Peyer's patch (tissue), 4 donors: ENCODE measurements around the gene JMJD4. TPM values are rescaled to one million over a fixed set of nuclear protein-coding genes. Genes with fewer than 3 reads are reported as not detected.

Experiments
- DNase-seq, 3 donors: peaks; one replicate each; pipeline ENCODE4 v3.0.0-alpha.2; 2017 to 2019
- H3K27ac ChIP-seq, 4 donors: fragments of 200-600 bp; sonication (generic); one replicate each; pipeline ENCODE4 v1.5.1; 2016 to 2019
- H3K27me3 ChIP-seq, 2 donors: fragments of 200-600 bp; sonication (generic); one replicate each; pipeline ENCODE4 v1.5.1; 2019
- H3K36me3 ChIP-seq, 3 donors: fragments of 200-600 bp; sonication (generic); one replicate each; pipeline ENCODE4 v1.5.1; 2016 to 2019
- H3K4me1 ChIP-seq, 4 donors: fragments of 200-600 bp; sonication (generic); one replicate each; pipeline ENCODE4 v1.5.1; 2016 to 2019
- H3K4me3 ChIP-seq, 4 donors: fragments of 200-600 bp; sonication (generic); 1 replicate in 3 of 4; 2 replicates in 1 of 4; pipeline ENCODE4 v1.5.1; 2016 to 2019; ENCODE audit warnings: mild to moderate bottlenecking in 1 of 4
- H3K9me3 ChIP-seq, 4 donors: fragments of 200-600 bp; sonication (generic); one replicate each; pipeline ENCODE4 v1.5.1; 2016 to 2019; ENCODE audit warnings: mild to moderate bottlenecking in 1 of 4
- POLR2A ChIP-seq, 2 donors: fragments of 450-650 bp; IDR thresholded peaks; one replicate each; pipeline ENCODE4 v1.5.1; 2017; ENCODE audit warnings: antibody characterized with exemption in 2 of 2, mild to moderate bottlenecking in 2 of 2, moderate library complexity in 2 of 2
- total RNA-seq, 4 donors: library from RNA; depleted of rRNA; stranded (reverse); fragments of >200 nt; gene quantifications; one replicate each; pipeline ENCODE4 v1.1.0, GENCODE V29; 2016
- TF ChIP-seq, protein P1 (sequence below), 6 experiments: fragments of 450-650 bp in 4 of 6; fragments of 200-600 bp in 2 of 6; sonication (generic) in 1 of 6; IDR thresholded peaks; one replicate each; pipeline ENCODE4 v1.5.1; 2017 to 2019; ENCODE audit warnings: antibody characterized with exemption in 6 of 6, mild to moderate bottlenecking in 3 of 6, moderate library complexity in 1 of 6

Gene JMJD4
- total RNA-seq, 4 donors from 2014 or later, result 14.9 to 28.4 (median 20.7) TPM

DNA sequence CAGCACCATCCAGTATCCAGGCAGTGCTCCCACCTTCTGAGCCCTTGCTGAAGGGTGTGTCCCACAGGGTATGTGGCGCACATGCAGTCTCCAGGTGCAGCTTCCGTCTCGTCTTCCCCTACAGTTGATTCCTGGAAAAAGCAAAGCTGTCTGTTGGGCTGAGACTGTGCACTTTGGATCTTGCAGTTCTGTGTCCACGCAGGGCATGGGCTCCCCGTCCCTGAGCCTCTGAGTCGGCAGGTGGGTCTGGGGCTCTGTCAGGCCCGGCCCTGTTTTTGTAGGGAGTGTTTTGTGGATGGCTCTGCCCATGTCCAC is 33.0 kb upstream of the JMJD4 start:
- H3K27ac ChIP-seq, result peak overlapping the region in 1 of 4 donors; percentile 30
- no peaks in the 10 kb centered on the region for H3K9me3 ChIP-seq
- H3K4me1 ChIP-seq, result peaks cover 0 to 12% (median 7%) of the 10 kb centered on the region in 4 donors
- DNase-seq, result peak in 1 of 3 donors; percentile 38
- no peaks in the 10 kb centered on the region for H3K27me3 ChIP-seq
- no peak overlapping the region for H3K4me3 ChIP-seq
- TF ChIP-seq, protein P1, sequence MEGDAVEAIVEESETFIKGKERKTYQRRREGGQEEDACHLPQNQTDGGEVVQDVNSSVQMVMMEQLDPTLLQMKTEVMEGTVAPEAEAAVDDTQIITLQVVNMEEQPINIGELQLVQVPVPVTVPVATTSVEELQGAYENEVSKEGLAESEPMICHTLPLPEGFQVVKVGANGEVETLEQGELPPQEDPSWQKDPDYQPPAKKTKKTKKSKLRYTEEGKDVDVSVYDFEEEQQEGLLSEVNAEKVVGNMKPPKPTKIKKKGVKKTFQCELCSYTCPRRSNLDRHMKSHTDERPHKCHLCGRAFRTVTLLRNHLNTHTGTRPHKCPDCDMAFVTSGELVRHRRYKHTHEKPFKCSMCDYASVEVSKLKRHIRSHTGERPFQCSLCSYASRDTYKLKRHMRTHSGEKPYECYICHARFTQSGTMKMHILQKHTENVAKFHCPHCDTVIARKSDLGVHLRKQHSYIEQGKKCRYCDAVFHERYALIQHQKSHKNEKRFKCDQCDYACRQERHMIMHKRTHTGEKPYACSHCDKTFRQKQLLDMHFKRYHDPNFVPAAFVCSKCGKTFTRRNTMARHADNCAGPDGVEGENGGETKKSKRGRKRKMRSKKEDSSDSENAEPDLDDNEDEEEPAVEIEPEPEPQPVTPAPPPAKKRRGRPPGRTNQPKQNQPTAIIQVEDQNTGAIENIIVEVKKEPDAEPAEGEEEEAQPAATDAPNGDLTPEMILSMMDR (IDR thresholded peaks at IDR 0.05), result no peak
- no peak for TF ChIP-seq POLR2A (IDR thresholded peaks at IDR 0.05)
- H3K36me3 ChIP-seq, result peaks cover 0 to 46% (median 0%) of the 10 kb centered on the region in 3 donors

- H3K4me3 ChIP-seq, result no peak overlapping the region
- TF ChIP-seq, protein P1 (IDR thresholded peaks at IDR 0.05), result no peak
- no peak for TF ChIP-seq POLR2A (IDR thresholded peaks at IDR 0.05)
- no peaks in the 10 kb centered on the region for H3K9me3 ChIP-seq
- H3K27me3 ChIP-seq, result no peaks in the 10 kb centered on the region
- peak in 1 of 3 donors; percentile 3 for DNase-seq
- peaks cover 0 to 46% (median 0%) of the 10 kb centered on the region in 3 donors for H3K36me3 ChIP-seq
- H3K4me1 ChIP-seq, result peaks cover 0 to 14% (median 10%) of the 10 kb centered on the region in 4 donors
- H3K27ac ChIP-seq, result no peak overlapping the region
Observed at GRCh38 chr1:227767401-227768124, 32.5 kb upstream of the JMJD4 start.

- no peaks in the 10 kb centered on the region for H3K9me3 ChIP-seq
- peak overlapping the region in 2 of 4 donors; percentile 25 to 53 for H3K27ac ChIP-seq
- H3K4me1 ChIP-seq, result peaks cover 0 to 20% (median 17%) of the 10 kb centered on the region in 4 donors
- DNase-seq, result peak in 1 of 3 donors; percentile 38
- no peak overlapping the region for H3K4me3 ChIP-seq
- no peaks in the 10 kb centered on the region for H3K27me3 ChIP-seq
- TF ChIP-seq, protein P1 (IDR thresholded peaks at IDR 0.05), result no peak
- TF ChIP-seq POLR2A (IDR thresholded peaks at IDR 0.05), result no peak
- H3K36me3 ChIP-seq, result peaks cover 0 to 42% (median 0%) of the 10 kb centered on the region in 3 donors
Observed at GRCh38 chr1:227766653-227767277, 31.7 kb upstream of the JMJD4 start.

DNA sequence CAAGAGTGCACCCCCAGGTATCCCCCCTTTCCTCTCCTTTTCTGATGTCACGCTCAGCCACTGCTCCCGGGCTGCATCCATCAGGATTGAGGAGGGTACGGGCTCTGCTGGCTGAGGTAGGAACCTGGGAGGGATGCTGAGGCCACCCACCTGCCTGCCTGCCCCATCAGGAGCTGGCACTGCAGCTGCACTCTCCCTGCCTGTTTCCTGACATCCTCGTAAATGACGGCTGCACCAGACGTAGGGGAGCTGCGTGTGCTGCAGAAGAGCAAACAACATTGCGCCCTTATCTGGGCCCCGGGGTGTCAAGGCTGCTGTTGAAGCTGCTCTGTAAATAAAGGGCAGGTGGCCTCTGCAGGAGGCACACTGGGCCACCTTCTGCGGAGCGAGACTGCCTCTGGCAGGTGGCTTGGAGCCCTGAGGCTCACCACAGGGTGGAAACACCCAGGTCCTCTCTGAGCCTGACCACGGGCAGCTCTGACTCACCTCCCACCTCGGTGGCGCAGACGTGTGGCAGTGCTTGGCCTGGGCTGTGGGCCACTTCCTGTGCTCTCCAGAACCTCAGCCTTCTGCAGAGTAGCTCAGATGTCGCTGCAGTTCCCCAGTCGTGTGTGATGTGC is 31.0 kb upstream of the JMJD4 start:
- peak; percentile 67 to 88 (median 71) for DNase-seq
- Histone ChIP-seq H3K27me3 (no peaks in the 10 kb centered on the region), H3K27ac (peak overlapping the region in 2 of 4 donors; percentile 17 to 53), H3K36me3 (peaks cover 0 to 40% (median 0%) of the 10 kb centered on the region in 3 donors), H3K9me3 (no peaks in the 10 kb centered on the region), H3K4me3 (no peak overlapping the region), H3K4me1 (peaks cover 0 to 21% (median 17%) of the 10 kb centered on the region in 4 donors)
- TF ChIP-seq POLR2A (IDR thresholded peaks at IDR 0.05), result no peak
- TF ChIP-seq, protein P1 (IDR thresholded peaks at IDR 0.05), result peak in 1 of 6 experiments; percentile 6

DNA sequence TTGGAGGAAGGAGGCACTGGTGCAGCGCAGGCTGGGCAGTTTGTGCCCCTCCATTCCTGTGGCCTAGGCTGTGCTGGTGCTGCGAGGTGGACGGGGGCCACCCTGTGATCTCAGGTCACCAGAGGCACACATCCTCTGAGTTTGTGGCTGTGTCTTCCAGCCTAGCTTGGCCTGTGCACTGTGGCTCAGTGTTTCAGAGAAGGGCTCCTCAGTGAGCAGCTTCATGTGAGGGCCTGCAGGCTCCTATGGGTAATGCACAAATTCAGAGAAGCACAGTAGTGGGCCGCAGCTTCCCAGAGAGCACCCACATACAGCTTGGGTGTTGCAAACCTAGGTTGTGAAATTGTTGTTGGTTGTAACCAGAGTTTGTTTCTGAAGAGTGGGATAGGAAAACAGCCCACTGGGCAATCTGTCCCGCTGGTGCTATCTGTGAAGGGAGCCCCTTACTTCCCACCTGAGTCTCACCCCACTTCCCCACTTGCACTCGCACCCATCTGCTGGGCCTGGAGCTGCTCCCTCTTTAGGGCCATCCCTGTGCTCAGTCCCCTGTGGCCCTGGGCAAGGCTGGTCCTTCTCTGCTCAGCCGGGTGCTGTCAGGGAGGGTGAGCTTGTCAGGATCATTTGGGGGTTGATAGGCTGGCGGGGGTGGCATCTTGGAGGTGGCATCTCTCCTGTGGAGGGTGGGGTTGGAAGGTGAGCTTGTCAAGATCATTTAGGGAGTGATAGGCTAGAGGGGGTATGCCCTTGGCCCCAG is 30.3 kb upstream of the JMJD4 start:
- H3K9me3 ChIP-seq, result no peaks in the 10 kb centered on the region
- no peaks in the 10 kb centered on the region for H3K27me3 ChIP-seq
- H3K4me3 ChIP-seq, result no peak overlapping the region
- DNase-seq, result peak in 1 of 3 donors; percentile 45
- TF ChIP-seq POLR2A (IDR thresholded peaks at IDR 0.05), result no peak
- TF ChIP-seq, protein P1 (IDR thresholded peaks at IDR 0.05), result no peak
- peaks cover 0 to 34% (median 0%) of the 10 kb centered on the region in 3 donors for H3K36me3 ChIP-seq
- H3K4me1 ChIP-seq, result peaks cover 0 to 21% (median 17%) of the 10 kb centered on the region in 4 donors
- H3K27ac ChIP-seq, result peak overlapping the region in 1 of 4 donors; percentile 53
